ENCODE measurements around the gene RASSF3.
A peak's percentile ranks its signal among the peaks of the same experiment; 100 is the strongest.

RASSF3 gene

GRCh38 chr12:64683816-64684543, 73.7 kb downstream of the RASSF3 start:
- H4K12ac ChIP-seq (ENCODE audit: low read depth, low read length): no peak overlapping the region
- H3K27me3 ChIP-seq (ENCODE audit: insufficient read depth, low read length): no peaks in the 10 kb centered on the region
- H2BK5ac ChIP-seq (ENCODE audit: low read depth, low read length, poor library complexity): no peak overlapping the region
- H3K27ac ChIP-seq (ENCODE audit: low read depth, low read length): no peak overlapping the region
- no peaks in the 10 kb centered on the region for H3K79me2 ChIP-seq (ENCODE audit: control insufficient read depth, insufficient read depth, low read length, poor library complexity)
- no peak overlapping the region for H3K4me3 ChIP-seq (ENCODE audit: low read depth, low read length)
- peak in 1 of 2 donors; percentile 60 for DNase-seq
- no peak overlapping the region for H2AFZ ChIP-seq (ENCODE audit: insufficient read depth, low read length, poor library complexity)
- no peak overlapping the region for H2BK120ac ChIP-seq (ENCODE audit: insufficient read depth, low read length, poor library complexity)
- whole genome bisulfite sequencing (ENCODE audit: extremely low coverage, insufficient coverage, insufficient read length): no CpG with 5 or more reads among the region's 10 CpGs
- no peak overlapping the region for H3K4me2 ChIP-seq (ENCODE audit: low read length)
- H3K36me3 ChIP-seq (ENCODE audit: control insufficient read depth in 1 of 2, insufficient read depth in 2 of 2, low read length in 2 of 2): peaks cover 12% of the 10 kb centered on the region in 2 experiments
- no peak overlapping the region for H4K8ac ChIP-seq (ENCODE audit: low read depth, low read length)
- no peak overlapping the region for H3K14ac ChIP-seq (ENCODE audit: low read length)
- no peak overlapping the region for H3K23ac ChIP-seq (ENCODE audit: low read length)
- no peaks in the 10 kb centered on the region for H3K79me1 ChIP-seq (ENCODE audit: low read length)
- H3K4me1 ChIP-seq (ENCODE audit: control insufficient read depth in 1 of 2, insufficient read depth in 2 of 2, low read length in 2 of 2): peaks cover 3 to 14% of the 10 kb centered on the region in 2 experiments
- H4K91ac ChIP-seq (ENCODE audit: low read depth, low read length): no peak overlapping the region
- no peak overlapping the region for H3K9ac ChIP-seq (ENCODE audit: low read length)
- no peak overlapping the region for H3K4ac ChIP-seq (ENCODE audit: low read depth, low read length)
- H3K9me3 ChIP-seq (ENCODE audit: insufficient read depth, low read depth, low read length): no peaks in the 10 kb centered on the region
- H2AK5ac ChIP-seq (ENCODE audit: low read length): no peak overlapping the region
- no peak overlapping the region for H2BK12ac ChIP-seq (ENCODE audit: low read length)
- no peak overlapping the region for H3K18ac ChIP-seq (ENCODE audit: low read length)

- Histone ChIP-seq H3K4me2 (ENCODE audit: low read length) (no peak overlapping the region), H4K91ac (ENCODE audit: low read depth, low read length) (no peak overlapping the region), H2BK120ac (ENCODE audit: insufficient read depth, low read length, poor library complexity) (no peak overlapping the region), H3K18ac (ENCODE audit: low read length) (no peak overlapping the region), H3K27ac (ENCODE audit: low read depth, low read length) (no peak overlapping the region), H3K9me3 (ENCODE audit: insufficient read depth, low read depth, low read length) (no peaks in the 10 kb centered on the region), H3K4me1 (ENCODE audit: control insufficient read depth in 1 of 2, insufficient read depth in 2 of 2, low read length in 2 of 2) (peaks cover 3 to 14% of the 10 kb centered on the region in 2 experiments), H3K4me3 (ENCODE audit: low read depth, low read length) (no peak overlapping the region), H3K14ac (ENCODE audit: low read length) (no peak overlapping the region), H4K8ac (ENCODE audit: low read depth, low read length) (no peak overlapping the region), H4K12ac (ENCODE audit: low read depth, low read length) (no peak overlapping the region), H3K9ac (ENCODE audit: low read length) (no peak overlapping the region), H3K36me3 (ENCODE audit: control insufficient read depth in 1 of 2, insufficient read depth in 2 of 2, low read length in 2 of 2) (peaks cover 12% of the 10 kb centered on the region in 2 experiments), H2BK12ac (ENCODE audit: low read length) (no peak overlapping the region), H3K27me3 (ENCODE audit: insufficient read depth, low read length) (no peaks in the 10 kb centered on the region), H3K23ac (ENCODE audit: low read length) (no peak overlapping the region), H2AFZ (ENCODE audit: insufficient read depth, low read length, poor library complexity) (no peak overlapping the region), H3K4ac (ENCODE audit: low read depth, low read length) (no peak overlapping the region), H3K79me1 (ENCODE audit: low read length) (no peaks in the 10 kb centered on the region), H2BK5ac (ENCODE audit: low read depth, low read length, poor library complexity) (no peak overlapping the region), H2AK5ac (ENCODE audit: low read length) (no peak overlapping the region), H3K79me2 (ENCODE audit: control insufficient read depth, insufficient read depth, low read length, poor library complexity) (no peaks in the 10 kb centered on the region)
- WGBS (ENCODE audit: extremely low coverage, insufficient coverage, insufficient read length): no CpG with 5 or more reads among the region's 6 CpGs
- DNase-seq: peak in 1 of 2 donors; percentile 58
Observed at GRCh38 chr12:64685050-64685449, 74.8 kb downstream of the RASSF3 start.

GRCh38 chr12:64685605-64686004, 75.3 kb downstream of the RASSF3 start:
- no peak overlapping the region for H3K18ac ChIP-seq (ENCODE audit: low read length)
- no peak overlapping the region for H3K4me3 ChIP-seq (ENCODE audit: low read depth, low read length)
- no peaks in the 10 kb centered on the region for H3K27me3 ChIP-seq (ENCODE audit: insufficient read depth, low read length)
- H2BK120ac ChIP-seq (ENCODE audit: insufficient read depth, low read length, poor library complexity): no peak overlapping the region
- no peak overlapping the region for H3K27ac ChIP-seq (ENCODE audit: low read depth, low read length)
- WGBS (ENCODE audit: extremely low coverage, insufficient coverage, insufficient read length): no CpG with 5 or more reads among the region's 15 CpGs
- no peak for DNase-seq
- no peaks in the 10 kb centered on the region for H3K79me2 ChIP-seq (ENCODE audit: control insufficient read depth, insufficient read depth, low read length, poor library complexity)
- H3K23ac ChIP-seq (ENCODE audit: low read length): no peak overlapping the region
- H4K91ac ChIP-seq (ENCODE audit: low read depth, low read length): no peak overlapping the region
- H3K14ac ChIP-seq (ENCODE audit: low read length): no peak overlapping the region
- no peak overlapping the region for H3K4ac ChIP-seq (ENCODE audit: low read depth, low read length)
- no peak overlapping the region for H2AFZ ChIP-seq (ENCODE audit: insufficient read depth, low read length, poor library complexity)
- H2AK5ac ChIP-seq (ENCODE audit: low read length): no peak overlapping the region
- no peak overlapping the region for H4K8ac ChIP-seq (ENCODE audit: low read depth, low read length)
- no peak overlapping the region for H2BK12ac ChIP-seq (ENCODE audit: low read length)
- H3K9me3 ChIP-seq (ENCODE audit: insufficient read depth, low read depth, low read length): no peaks in the 10 kb centered on the region
- H3K79me1 ChIP-seq (ENCODE audit: low read length): no peaks in the 10 kb centered on the region
- no peak overlapping the region for H3K4me2 ChIP-seq (ENCODE audit: low read length)
- H3K4me1 ChIP-seq (ENCODE audit: control insufficient read depth in 1 of 2, insufficient read depth in 2 of 2, low read length in 2 of 2): peaks cover 3 to 14% of the 10 kb centered on the region in 2 experiments
- H3K36me3 ChIP-seq (ENCODE audit: control insufficient read depth in 1 of 2, insufficient read depth in 2 of 2, low read length in 2 of 2): peaks cover 12% of the 10 kb centered on the region in 2 experiments
- no peak overlapping the region for H3K9ac ChIP-seq (ENCODE audit: low read length)
- H2BK5ac ChIP-seq (ENCODE audit: low read depth, low read length, poor library complexity): no peak overlapping the region
- H4K12ac ChIP-seq (ENCODE audit: low read depth, low read length): no peak overlapping the region

- no peak overlapping the region for H3K18ac ChIP-seq (ENCODE audit: low read length)
- no peak overlapping the region for H2BK120ac ChIP-seq (ENCODE audit: insufficient read depth, low read length, poor library complexity)
- H3K4me1 ChIP-seq (ENCODE audit: control insufficient read depth in 1 of 2, insufficient read depth in 2 of 2, low read length in 2 of 2): peaks cover 3% of the 10 kb centered on the region in 2 experiments
- H3K14ac ChIP-seq (ENCODE audit: low read length): no peak overlapping the region
- no peak overlapping the region for H3K9ac ChIP-seq (ENCODE audit: low read length)
- H4K91ac ChIP-seq (ENCODE audit: low read depth, low read length): no peak overlapping the region
- no peak overlapping the region for H3K4ac ChIP-seq (ENCODE audit: low read depth, low read length)
- peaks cover 12% of the 10 kb centered on the region in 2 experiments for H3K36me3 ChIP-seq (ENCODE audit: control insufficient read depth in 1 of 2, insufficient read depth in 2 of 2, low read length in 2 of 2)
- H4K8ac ChIP-seq (ENCODE audit: low read depth, low read length): no peak overlapping the region
- no CpG with 5 or more reads among the region's 5 CpGs for WGBS (ENCODE audit: extremely low coverage, insufficient coverage, insufficient read length)
- no peaks in the 10 kb centered on the region for H3K27me3 ChIP-seq (ENCODE audit: insufficient read depth, low read length)
- no peak overlapping the region for H4K12ac ChIP-seq (ENCODE audit: low read depth, low read length)
- no peak overlapping the region for H2BK12ac ChIP-seq (ENCODE audit: low read length)
- no peaks in the 10 kb centered on the region for H3K79me1 ChIP-seq (ENCODE audit: low read length)
- H3K9me3 ChIP-seq (ENCODE audit: insufficient read depth, low read depth, low read length): no peaks in the 10 kb centered on the region
- H2AFZ ChIP-seq (ENCODE audit: insufficient read depth, low read length, poor library complexity): no peak overlapping the region
- no peaks in the 10 kb centered on the region for H3K79me2 ChIP-seq (ENCODE audit: control insufficient read depth, insufficient read depth, low read length, poor library complexity)
- no peak overlapping the region for H3K4me2 ChIP-seq (ENCODE audit: low read length)
- no peak overlapping the region for H3K4me3 ChIP-seq (ENCODE audit: low read depth, low read length)
- no peak overlapping the region for H2BK5ac ChIP-seq (ENCODE audit: low read depth, low read length, poor library complexity)
- no peak overlapping the region for H3K23ac ChIP-seq (ENCODE audit: low read length)
- no peak for DNase-seq
- no peak overlapping the region for H2AK5ac ChIP-seq (ENCODE audit: low read length)
- H3K27ac ChIP-seq (ENCODE audit: low read depth, low read length): no peak overlapping the region
Observed at GRCh38 chr12:64687816-64688215, 77.5 kb downstream of the RASSF3 start.
